HG03097 (cell line): ENCODE results near the gene SUSD1.
A peak's percentile ranks its signal among the peaks of the same experiment; 100 is the strongest.

Experiments
- ATAC-seq: cut with Tn5 transposase; IDR thresholded peaks from one replicate; pipeline ENCODE4 v1.9.1; 2021; ENCODE audit not compliant: unreplicated experiment, low FRiP score

Gene SUSD1

GRCh38 chr9:112174222-112174964 is 704 bp downstream of the SUSD1 start:
- ATAC-seq = peak; percentile 75

- ATAC-seq = no peak
Measured at GRCh38 chr9:112173489-112174221, 1.4 kb downstream of the SUSD1 start.

GRCh38 chr9:112170968-112171367 is 4.1 kb downstream of the SUSD1 start:
- ATAC-seq = no peak

GRCh38 chr9:112170235-112170634 is 4.9 kb downstream of the SUSD1 start:
- ATAC-seq = no peak

GRCh38 chr9:112169368-112169767 is 5.7 kb downstream of the SUSD1 start:
- ATAC-seq = no peak

GRCh38 chr9:112168197-112168596 is 6.9 kb downstream of the SUSD1 start:
- ATAC-seq = no peak

GRCh38 chr9:112166176-112167140 is 8.6 kb downstream of the SUSD1 start:
- ATAC-seq = no peak

GRCh38 chr9:112162621-112163413 is 12.3 kb downstream of the SUSD1 start:
- ATAC-seq = no peak

- ATAC-seq = no peak
Measured at GRCh38 chr9:112159781-112160180, 15.3 kb downstream of the SUSD1 start.

- no peak for ATAC-seq
Measured at GRCh38 chr9:112158656-112159367, 16.3 kb downstream of the SUSD1 start.

GRCh38 chr9:112157961-112158360 is 17.1 kb downstream of the SUSD1 start:
- ATAC-seq = no peak

GRCh38 chr9:112157087-112157486 is 18.0 kb downstream of the SUSD1 start:
- no peak for ATAC-seq

- ATAC-seq = no peak
Measured at GRCh38 chr9:112149211-112149610, 25.9 kb downstream of the SUSD1 start.

- no peak for ATAC-seq
Measured at GRCh38 chr9:112145886-112146285, 29.2 kb downstream of the SUSD1 start.

GRCh38 chr9:112144807-112145206 is 30.3 kb downstream of the SUSD1 start:
- no peak for ATAC-seq

GRCh38 chr9:112142420-112142819 is 32.7 kb downstream of the SUSD1 start:
- ATAC-seq = no peak

GRCh38 chr9:112140936-112141335 is 34.2 kb downstream of the SUSD1 start:
- no peak for ATAC-seq

- no peak for ATAC-seq
Measured at GRCh38 chr9:112137066-112137465, 38.0 kb downstream of the SUSD1 start.

- no peak for ATAC-seq
Measured at GRCh38 chr9:112135706-112136105, 39.4 kb downstream of the SUSD1 start.
